B cell (primary cell): ENCODE measurements around the gene ST8SIA5. TPM values are rescaled to one million over a fixed set of nuclear protein-coding genes. Genes with fewer than 3 reads are reported as not detected.

Experiments
- ATAC-seq: fragments of 200-7000 bp; cut with Tn5 transposase; one replicate; pipeline ENCODE4 v1.10.0; 2021; ENCODE audit warnings: low read depth, mild to moderate bottlenecking, moderate number of reproducible peaks, moderate library complexity
- CTCF ChIA-PET: fragments of 350-600 bp; sonication (Branson Sonifier 250); formaldehyde crosslinking; loops from one replicate; lab custom pipeline; 2021; ENCODE audit warnings: antibody characterized with exemption, inconsistent platforms; lab: Charles Lee
- POLR2A ChIA-PET: fragments of 350-600 bp; sonication (Branson Sonifier 250); formaldehyde crosslinking; loops from one replicate; lab custom pipeline; 2021; ENCODE audit warnings: antibody characterized with exemption; lab: Charles Lee
- DNase-seq: peaks from one replicate; pipeline ENCODE4 v3.0.0; 2013
- H2AFZ ChIP-seq: 2 replicates; pipeline ENCODE4 v1.6.1; 2012; ENCODE audit warnings: mild to moderate bottlenecking, low read depth, low read length; ENCODE audit not compliant: insufficient read depth, poor library complexity, severe bottlenecking
- H3K27ac ChIP-seq, 2 donors: 1 replicate in 1 of 2; 2 replicates in 1 of 2; pipeline ENCODE4 v1.5.1; 2012 to 2013; ENCODE audit warnings: low read length in 2 of 2, mild to moderate bottlenecking in 2 of 2, moderate library complexity in 1 of 2
- H3K27me3 ChIP-seq, 4 experiments: fragments of 200-600 bp in 1 of 4; sonication (generic) in 1 of 4; replicated peaks in 1 of 4; 1 replicate in 2 of 4; 2 replicates in 2 of 4; pipeline versions ENCODE4 v1.6.1 to v1.7.0; 2013 to 2016; ENCODE audit warnings: low read length in 3 of 4, mild to moderate bottlenecking in 2 of 4, mixed read lengths in 1 of 4, moderate library complexity in 1 of 4; ENCODE audit not compliant: insufficient read depth in 4 of 4, control insufficient read depth in 3 of 4; ENCODE audit errors: control extremely low read depth in 1 of 4
- H3K36me3 ChIP-seq, 2 experiments: replicated peaks in 1 of 2; 1 replicate in 1 of 2; 2 replicates in 1 of 2; pipeline versions ENCODE4 v1.6.1 to v1.7.1; 2013; ENCODE audit warnings: low read length in 1 of 2; ENCODE audit not compliant: insufficient read depth in 2 of 2, control insufficient read depth in 1 of 2; ENCODE audit errors: control extremely low read depth in 1 of 2, extremely low read depth in 1 of 2
- H3K4me1 ChIP-seq, 2 donors: fragments of 200-600 bp in 1 of 2; sonication (generic) in 1 of 2; 1 replicate in 1 of 2; 2 replicates in 1 of 2; pipeline versions ENCODE4 v1.5.1 to v1.6.1; 2013 to 2017; ENCODE audit warnings: low read length in 2 of 2; ENCODE audit not compliant: control insufficient read depth in 2 of 2, insufficient read depth in 2 of 2
- H3K4me2 ChIP-seq: replicated peaks from 2 replicates; pipeline ENCODE3; 2012; ENCODE audit warnings: mild to moderate bottlenecking, low read depth, low read length; ENCODE audit not compliant: poor library complexity, severe bottlenecking
- H3K4me3 ChIP-seq, 5 experiments: fragments of 200-600 bp in 1 of 5; sonication (generic) in 1 of 5; 1 replicate in 3 of 5; 2 replicates in 2 of 5; pipeline versions ENCODE4 v1.5.1 to v1.7.0; 2011 to 2016; ENCODE audit warnings: low read length in 4 of 5, mild to moderate bottlenecking in 4 of 5, low read depth in 2 of 5, control low read depth in 1 of 5, moderate library complexity in 1 of 5; ENCODE audit not compliant: insufficient read depth in 1 of 5; ENCODE audit errors: control extremely low read depth in 1 of 5, extremely low read depth in 1 of 5
- H3K79me2 ChIP-seq: fragments of 200-600 bp; sonication (generic); one replicate; pipeline ENCODE4 v1.6.0; 2016; ENCODE audit warnings: low read length; ENCODE audit not compliant: control insufficient read depth, insufficient read depth
- H3K9ac ChIP-seq: fragments of 200-600 bp; sonication (generic); 2 replicates; pipeline ENCODE4 v1.6.1; 2017; ENCODE audit warnings: mild to moderate bottlenecking, low read length, moderate library complexity
- H3K9me3 ChIP-seq, 3 donors: one replicate each; pipeline versions ENCODE4 v1.6.1 to v1.7.1; 2013; ENCODE audit warnings: low read length in 2 of 3; ENCODE audit not compliant: control insufficient read depth in 2 of 3, insufficient read depth in 1 of 3; ENCODE audit errors: control extremely low read depth in 1 of 3
- H4K20me1 ChIP-seq: 2 replicates; pipeline ENCODE4 v1.6.0; 2012; ENCODE audit warnings: mild to moderate bottlenecking, low read length; ENCODE audit not compliant: insufficient read depth, control insufficient read depth, poor library complexity, severe bottlenecking
- H3K27ac Mint-ChIP-seq: one replicate; pipeline ENCODE4 v1.8.0; 2021; ENCODE audit warnings: mixed read lengths
- H3K27me3 Mint-ChIP-seq: one replicate; pipeline ENCODE4 v1.8.0; 2021; ENCODE audit warnings: mixed read lengths
- H3K4me1 Mint-ChIP-seq: one replicate; pipeline ENCODE4 v1.8.0; 2021; ENCODE audit warnings: mixed read lengths
- H3K4me3 Mint-ChIP-seq: one replicate; pipeline ENCODE4 v1.8.0; 2021; ENCODE audit warnings: mixed read lengths
- H3K9me3 Mint-ChIP-seq: one replicate; pipeline ENCODE4 v1.8.0; 2022; ENCODE audit warnings: mixed read lengths; ENCODE audit not compliant: insufficient read depth
- EZH2 ChIP-seq: IDR thresholded peaks from 2 replicates; pipeline ENCODE4 v1.6.1; 2012; ENCODE audit warnings: borderline replicate concordance, low read depth, mild to moderate bottlenecking, moderate library complexity, low read length; ENCODE audit not compliant: insufficient read depth, poor library complexity, severe bottlenecking
- whole genome bisulfite sequencing: methylation state at CpG from one replicate; pipeline ENCODE4 v1.1.5; 2013; ENCODE audit warnings: missing lambda C conversion rate; ENCODE audit not compliant: insufficient coverage; 5-methylcytosine and 5-hydroxymethylcytosine counted together
- intact Hi-C: fragments of 100-400 bp; cut with micrococcal nuclease; formaldehyde crosslinking; loops from one replicate; pipeline ENCODE4 v1.10.0; 2022
- polyA plus RNA-seq: library from polyadenylated mRNA; depleted of rRNA; stranded (reverse); fragments of >200 nt; gene quantifications from 2 replicates; pipeline ENCODE4 v1.2.3, GENCODE V29; 2012
- total RNA-seq, 2 donors: library from RNA; stranded (reverse); fragments of 120-200 nt in 1 of 2; gene quantifications; 1 replicate in 1 of 2; 2 replicates in 1 of 2; pipeline versions ENCODE4 v1.2.3 to v1.2.4, GENCODE V29; 2013 to 2022
- TF ChIP-seq, protein P1 (sequence below): fragments of 200-600 bp; IDR thresholded peaks from one replicate; pipeline ENCODE4 v1.8.0; 2022; ENCODE audit warnings: antibody characterized with exemption, mild to moderate bottlenecking

Gene ST8SIA5
- total and polyA plus RNA-seq, 2 donors (not counting 1 experiment from before 2014, with no cell fraction given), result not detected

DNA sequence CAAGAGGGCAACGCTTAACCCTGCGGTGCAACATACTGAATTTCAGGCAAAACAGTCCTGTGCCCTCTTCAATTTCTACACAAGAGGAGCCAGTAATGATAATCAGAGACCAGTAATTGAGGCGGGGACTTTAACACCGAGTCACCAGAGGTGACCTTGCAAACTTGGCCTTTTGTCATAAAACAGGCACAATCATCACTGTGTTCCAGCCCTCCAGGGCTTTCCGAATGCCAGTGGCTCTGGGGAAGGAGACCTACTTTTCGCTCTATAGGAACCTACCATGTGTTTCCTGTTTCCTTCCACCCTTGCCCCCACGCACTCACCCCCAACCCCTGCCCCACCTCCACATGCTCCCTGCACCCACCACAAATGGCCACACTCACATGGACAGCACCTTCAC is 52.7 kb downstream of the ST8SIA5 start:
- Histone ChIP-seq H3K27me3 (no peaks in the 10 kb centered on the region), H3K4me1 (no peaks in the 10 kb centered on the region), H3K79me2 (no peaks in the 10 kb centered on the region), H4K20me1 (no peaks in the 10 kb centered on the region), H2AFZ (no peak overlapping the region), H3K9me3 (no peaks in the 10 kb centered on the region), H3K27ac (no peak overlapping the region), H3K4me3 (no peak overlapping the region), H3K4me2 (no peak overlapping the region), H3K36me3 (no peaks in the 10 kb centered on the region), H3K9ac (no peak overlapping the region)
- no peak for DNase-seq
- intact Hi-C loops, result no loop called here
- WGBS, result 59% methylated on average over 7 of the region's 7 CpGs
- CTCF ChIA-PET, result no interaction called here
- ATAC-seq, result no peak
- H3K27ac Mint-ChIP-seq, result no peak overlapping the region
- H3K4me3 Mint-ChIP-seq, result no peak overlapping the region
- no peaks in the 10 kb centered on the region for H3K4me1 Mint-ChIP-seq
- TF ChIP-seq EZH2, result no peak
- TF ChIP-seq, protein P1, sequence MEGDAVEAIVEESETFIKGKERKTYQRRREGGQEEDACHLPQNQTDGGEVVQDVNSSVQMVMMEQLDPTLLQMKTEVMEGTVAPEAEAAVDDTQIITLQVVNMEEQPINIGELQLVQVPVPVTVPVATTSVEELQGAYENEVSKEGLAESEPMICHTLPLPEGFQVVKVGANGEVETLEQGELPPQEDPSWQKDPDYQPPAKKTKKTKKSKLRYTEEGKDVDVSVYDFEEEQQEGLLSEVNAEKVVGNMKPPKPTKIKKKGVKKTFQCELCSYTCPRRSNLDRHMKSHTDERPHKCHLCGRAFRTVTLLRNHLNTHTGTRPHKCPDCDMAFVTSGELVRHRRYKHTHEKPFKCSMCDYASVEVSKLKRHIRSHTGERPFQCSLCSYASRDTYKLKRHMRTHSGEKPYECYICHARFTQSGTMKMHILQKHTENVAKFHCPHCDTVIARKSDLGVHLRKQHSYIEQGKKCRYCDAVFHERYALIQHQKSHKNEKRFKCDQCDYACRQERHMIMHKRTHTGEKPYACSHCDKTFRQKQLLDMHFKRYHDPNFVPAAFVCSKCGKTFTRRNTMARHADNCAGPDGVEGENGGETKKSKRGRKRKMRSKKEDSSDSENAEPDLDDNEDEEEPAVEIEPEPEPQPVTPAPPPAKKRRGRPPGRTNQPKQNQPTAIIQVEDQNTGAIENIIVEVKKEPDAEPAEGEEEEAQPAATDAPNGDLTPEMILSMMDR, result no peak
- H3K27me3 Mint-ChIP-seq, result no peaks in the 10 kb centered on the region
- H3K9me3 Mint-ChIP-seq, result no peaks in the 10 kb centered on the region
- POLR2A ChIA-PET, result no interaction called here

DNA sequence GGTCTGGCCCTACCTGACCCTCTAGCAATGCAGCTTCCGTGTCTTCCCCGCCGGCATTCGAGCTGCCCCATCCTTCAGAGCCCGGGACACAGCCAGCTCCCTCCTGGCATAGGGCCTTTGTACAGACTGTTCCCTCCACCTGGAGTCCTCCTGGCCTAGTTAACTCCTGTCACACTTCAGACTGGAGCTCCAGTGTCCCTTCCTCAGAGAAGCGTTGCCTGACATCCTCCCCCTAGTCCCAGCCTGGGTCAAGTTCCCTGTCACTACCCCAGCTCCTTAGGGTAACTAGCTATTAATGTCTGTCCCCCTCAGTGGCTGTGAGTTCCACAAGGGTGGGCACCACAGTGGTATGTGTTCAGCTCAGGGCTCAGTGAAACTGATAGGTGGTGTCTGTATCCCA is 54.4 kb downstream of the ST8SIA5 start:
- H3K4me3 Mint-ChIP-seq, result no peak overlapping the region

More for the DNA sequence above, 54.4 kb downstream of the ST8SIA5 start:
- no peaks in the 10 kb centered on the region for H3K4me1 Mint-ChIP-seq
- intact Hi-C loops, result no loop called here
- ATAC-seq (no peak), DNase-seq (no peak)
- Histone ChIP-seq H2AFZ (no peak overlapping the region), H3K9ac (no peak overlapping the region), H3K36me3 (no peaks in the 10 kb centered on the region), H3K4me2 (no peak overlapping the region), H3K27ac (no peak overlapping the region), H3K79me2 (no peaks in the 10 kb centered on the region), H4K20me1 (no peaks in the 10 kb centered on the region), H3K4me3 (no peak overlapping the region), H3K4me1 (no peaks in the 10 kb centered on the region), H3K9me3 (no peaks in the 10 kb centered on the region), H3K27me3 (no peaks in the 10 kb centered on the region)
- peaks cover 2% of the 10 kb centered on the region for H3K9me3 Mint-ChIP-seq
- WGBS, result 97% methylated on average over 6 of the region's 6 CpGs
- POLR2A ChIA-PET, result no interaction called here
- H3K27ac Mint-ChIP-seq, result no peak overlapping the region
- H3K27me3 Mint-ChIP-seq, result no peaks in the 10 kb centered on the region
- TF ChIP-seq, protein P1, result no peak
- no peak for TF ChIP-seq EZH2
- CTCF ChIA-PET, result no interaction called here
